Natural killer cell treated with Interleukin-12 subunit alpha and Interleukin-12 subunit beta and Interleukin-15 and Interleukin-18, amount 100 ng/mL, for 72 hours (primary cell): ENCODE measurements around the gene CACNB4. TPM values are rescaled to one million over a fixed set of nuclear protein-coding genes. Genes with fewer than 3 reads are reported as not detected.
"Not testable (repeated sequence)": the region's sequence is repeated elsewhere in the genome, so short reads cannot be mapped to it uniquely, and the experiment has no call there.

ENCODE experiments used
- ATAC-seq, 2 donors: fragments of 150-1000 bp; cut with Tn5 transposase in 1 of 2; sonication (Bioruptor Pico), chemical (Tn5 transposase) in 1 of 2; 2 replicates each; pipeline ENCODE4 v1.10.0; 2021
- DNase-seq: peaks from one replicate; pipeline ENCODE4 v3.0.0; 2022; ENCODE audit warnings: low spot score
- H3K27ac Mint-ChIP-seq, 2 donors: 1 replicate in 1 of 2; 2 replicates in 1 of 2; pipeline ENCODE4 v1.8.0; 2022; ENCODE audit warnings: mixed read lengths in 2 of 2, mild to moderate bottlenecking in 1 of 2, moderate library complexity in 1 of 2
- H3K27me3 Mint-ChIP-seq, 2 donors: 1 replicate in 1 of 2; 2 replicates in 1 of 2; pipeline ENCODE4 v1.8.0; 2022; ENCODE audit warnings: mixed read lengths in 2 of 2
- H3K36me3 Mint-ChIP-seq: one replicate; pipeline ENCODE4 v1.8.0; 2022; ENCODE audit warnings: mixed read lengths
- H3K4me1 Mint-ChIP-seq, 2 donors: 1 replicate in 1 of 2; 2 replicates in 1 of 2; pipeline ENCODE4 v1.8.0; 2022; ENCODE audit warnings: low read depth in 2 of 2, mixed read lengths in 2 of 2, mild to moderate bottlenecking in 1 of 2
- H3K4me3 Mint-ChIP-seq: one replicate; pipeline ENCODE4 v1.8.0; 2022; ENCODE audit warnings: mixed read lengths
- H3K9me3 Mint-ChIP-seq: 2 replicates; pipeline ENCODE4 v1.8.0; 2022; ENCODE audit warnings: mixed read lengths
- total RNA-seq, 2 donors: library from RNA; stranded (reverse); gene quantifications; one replicate each; pipeline ENCODE4 v1.2.3, GENCODE V29; 2022

Gene CACNB4
- total RNA-seq, 2 donors from 2014 or later: 0.40 to 0.64 TPM

DNA sequence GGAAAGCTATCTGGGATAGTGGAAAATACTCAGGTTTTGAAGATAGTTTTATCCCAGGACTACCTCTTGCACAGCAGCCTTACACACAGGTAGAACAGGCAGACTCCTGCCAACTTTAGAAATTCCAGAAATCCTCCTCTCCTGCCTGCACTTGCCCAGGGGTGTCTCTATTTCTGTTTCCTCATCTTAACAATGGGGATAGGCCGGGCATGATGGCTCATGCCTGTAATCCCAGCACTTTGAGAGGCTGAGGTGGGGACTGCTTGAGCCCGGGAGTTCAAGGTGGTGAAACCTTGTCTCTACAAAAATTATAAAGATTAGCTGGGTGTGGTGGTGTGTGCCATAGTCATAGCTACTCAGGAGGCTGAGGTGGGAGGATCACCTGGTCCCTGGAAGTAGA is 153.7 kb downstream of the CACNB4 start:
- H3K4me3 Mint-ChIP-seq: no peak overlapping the region

DNA sequence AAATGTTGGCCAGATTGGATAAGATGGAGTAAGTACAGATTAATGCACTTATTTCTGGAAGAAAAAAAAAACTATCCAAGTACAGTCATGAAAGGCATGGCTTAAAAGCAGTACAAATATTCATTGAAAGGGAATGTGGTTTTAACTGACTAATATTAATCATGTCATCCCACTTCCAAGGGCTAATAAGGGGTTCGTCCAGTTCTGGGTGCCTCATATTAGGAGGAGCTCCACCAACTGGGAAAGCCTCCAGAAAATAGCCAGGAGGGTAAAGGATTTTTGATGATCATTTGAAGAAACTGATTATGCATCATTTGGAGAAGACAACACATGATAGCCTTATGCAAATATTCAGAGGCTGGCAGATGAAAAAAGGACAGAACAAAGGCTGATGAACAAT is 155.4 kb downstream of the CACNB4 start:
- Mint-ChIP-seq H3K4me3 (no peak overlapping the region), H3K9me3 (peaks cover 7% of the 10 kb centered on the region), H3K36me3 (peaks cover 14% of the 10 kb centered on the region), H3K27ac (no peak overlapping the region), H3K4me1 (peaks cover 0 to 5% of the 10 kb centered on the region in 2 donors), H3K27me3 (peaks cover 17 to 20% of the 10 kb centered on the region in 2 donors)
- ATAC-seq (no peak), DNase-seq (no peak)

More for the DNA sequence above, 153.7 kb downstream of the CACNB4 start:
- DNase-seq (no peak), ATAC-seq (no peak)
- no peak overlapping the region for H3K27ac Mint-ChIP-seq
- H3K27me3 Mint-ChIP-seq: peaks cover 8 to 13% of the 10 kb centered on the region in 2 donors
- peaks cover 7% of the 10 kb centered on the region for H3K9me3 Mint-ChIP-seq
- peaks cover 14% of the 10 kb centered on the region for H3K36me3 Mint-ChIP-seq
- H3K4me1 Mint-ChIP-seq: peaks cover 0 to 5% of the 10 kb centered on the region in 2 donors

DNA sequence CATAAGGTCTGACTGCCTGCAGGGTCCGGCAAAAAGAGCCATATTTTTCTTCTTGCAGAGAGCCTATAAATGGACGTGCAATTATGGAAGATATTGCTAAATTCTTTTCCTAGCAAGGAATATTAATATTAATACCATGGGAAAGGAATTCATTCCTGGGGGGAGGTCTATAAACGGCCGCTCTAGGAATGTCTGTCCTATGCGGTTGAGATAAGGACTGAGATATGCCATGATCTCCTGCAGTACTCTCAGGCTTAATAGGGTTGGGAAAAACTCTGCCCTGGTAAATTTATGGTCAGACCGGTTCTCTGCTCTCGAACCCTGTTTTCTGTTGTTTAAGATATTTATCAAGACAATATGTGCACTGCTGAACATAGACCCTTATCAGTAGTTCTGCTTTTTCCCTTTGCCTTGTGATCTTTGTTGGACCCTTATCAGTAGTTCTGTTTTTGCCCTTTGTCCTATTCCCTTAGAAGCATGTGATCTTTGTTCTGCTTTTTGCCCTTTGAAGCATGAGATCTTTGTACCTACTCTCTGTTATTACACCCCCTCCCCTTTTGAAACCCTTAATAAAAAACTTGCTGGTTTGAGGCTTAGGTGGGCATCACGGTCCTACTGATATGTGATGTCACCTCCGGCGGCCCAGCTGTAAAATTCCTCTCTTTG is 156.2 kb downstream of the CACNB4 start:
- not testable (repeated sequence) for H3K9me3 Mint-ChIP-seq, H3K27ac Mint-ChIP-seq, H3K4me3 Mint-ChIP-seq, ATAC-seq, DNase-seq, H3K4me1 Mint-ChIP-seq
- Mint-ChIP-seq H3K36me3 (peaks cover 14% of the 10 kb centered on the region), H3K27me3 (peaks cover 17 to 26% of the 10 kb centered on the region in 2 donors)

DNA sequence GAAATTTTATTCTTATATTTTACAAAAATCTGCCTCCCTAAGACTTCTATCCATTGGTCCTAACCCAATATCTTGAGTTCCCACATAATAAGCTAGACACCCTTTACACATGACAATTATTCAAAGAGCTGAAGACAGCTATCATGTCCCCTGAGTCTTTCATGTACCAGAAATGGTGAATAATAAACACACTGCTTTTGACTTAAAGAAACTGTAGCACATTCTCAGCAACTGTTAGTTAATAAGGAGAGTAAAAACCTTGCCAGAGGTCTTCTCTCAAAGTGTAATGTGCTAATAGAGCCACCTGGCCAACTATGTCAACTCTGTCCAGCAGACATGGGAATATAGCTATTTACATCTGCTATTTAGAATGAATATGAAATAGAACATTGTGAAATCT is 160.9 kb downstream of the CACNB4 start:
- peaks cover 8% of the 10 kb centered on the region for H3K36me3 Mint-ChIP-seq
- no peak overlapping the region for H3K27ac Mint-ChIP-seq
- H3K9me3 Mint-ChIP-seq: peaks cover 3% of the 10 kb centered on the region
- ATAC-seq: no peak
- no peak for DNase-seq
- H3K27me3 Mint-ChIP-seq: peaks cover 10 to 27% of the 10 kb centered on the region in 2 donors
- H3K4me3 Mint-ChIP-seq: no peak overlapping the region
- no peaks in the 10 kb centered on the region for H3K4me1 Mint-ChIP-seq

DNA sequence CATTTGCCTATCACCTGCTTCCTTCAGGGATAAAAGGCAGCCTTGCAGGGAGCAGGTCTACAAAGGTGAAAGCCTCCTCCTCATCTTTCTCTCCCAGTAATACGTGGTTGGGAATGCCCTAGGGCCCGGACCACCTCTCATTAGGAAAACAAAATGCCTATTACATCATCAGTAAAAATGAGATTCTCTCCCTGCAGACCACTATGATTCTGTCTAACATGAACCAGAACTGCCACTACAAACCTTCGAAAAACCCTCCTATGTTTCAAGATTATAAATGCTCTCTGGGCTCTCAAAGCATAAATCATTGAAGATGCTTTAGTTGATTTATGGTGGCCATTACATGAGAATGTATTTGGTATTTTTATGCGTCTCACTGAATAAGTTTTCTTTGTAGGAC is 162.2 kb downstream of the CACNB4 start:
- no peaks in the 10 kb centered on the region for H3K4me1 Mint-ChIP-seq
- ATAC-seq (no peak), DNase-seq (no peak)
- peaks cover 4% of the 10 kb centered on the region for H3K36me3 Mint-ChIP-seq
- H3K9me3 Mint-ChIP-seq: no peaks in the 10 kb centered on the region
- H3K27ac Mint-ChIP-seq: no peak overlapping the region
- peaks cover 10 to 27% of the 10 kb centered on the region in 2 donors for H3K27me3 Mint-ChIP-seq
- H3K4me3 Mint-ChIP-seq: no peak overlapping the region

DNA sequence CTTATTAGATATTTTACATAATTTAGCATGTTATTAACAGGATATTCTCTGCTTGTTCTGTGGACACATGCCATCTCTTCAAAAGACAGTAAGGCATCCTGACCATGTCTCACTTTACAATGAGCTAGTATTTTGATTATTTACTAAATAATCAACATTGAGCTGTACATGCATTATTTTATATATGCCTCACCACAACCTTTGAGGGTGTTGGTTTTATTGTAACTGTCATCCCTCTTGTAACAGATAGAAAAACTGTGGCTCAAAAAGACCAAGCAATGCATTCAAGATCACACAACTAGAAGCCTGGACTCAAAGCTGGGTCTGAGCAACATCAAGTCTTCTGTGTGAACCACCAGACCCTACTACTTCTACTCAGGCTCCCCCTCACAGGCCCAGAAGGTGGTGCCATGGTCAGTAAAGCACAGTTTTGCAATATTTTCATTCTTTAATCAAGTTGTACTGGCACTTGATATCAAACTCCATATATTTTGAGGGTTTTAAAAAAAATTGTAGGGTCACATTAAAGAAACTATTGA is 165.5 kb downstream of the CACNB4 start:
- Mint-ChIP-seq H3K27ac (no peak overlapping the region), H3K9me3 (no peaks in the 10 kb centered on the region), H3K36me3 (no peaks in the 10 kb centered on the region), H3K4me1 (no peaks in the 10 kb centered on the region), H3K27me3 (peaks cover 5 to 6% of the 10 kb centered on the region in 2 donors), H3K4me3 (no peak overlapping the region)
- ATAC-seq: no peak
- DNase-seq: no peak

DNA sequence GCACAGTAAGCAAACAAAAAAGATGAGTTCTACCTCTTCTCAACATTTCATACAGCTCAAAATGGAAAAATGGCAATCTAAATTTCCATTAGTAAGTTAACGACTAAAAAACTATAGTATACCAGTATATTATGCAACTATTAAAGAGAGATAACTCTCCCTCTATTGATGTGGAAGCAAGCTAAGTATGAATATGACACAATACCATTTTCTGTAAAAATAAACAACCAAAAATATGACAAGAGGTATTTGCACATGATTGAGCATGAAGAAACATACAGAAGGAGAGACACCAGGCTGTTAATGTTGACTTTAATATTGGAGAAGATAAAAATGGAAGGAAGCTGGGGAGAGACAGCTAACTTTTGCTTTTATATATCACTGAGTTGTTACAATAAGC is 167.1 kb downstream of the CACNB4 start:
- Mint-ChIP-seq H3K4me3 (no peak overlapping the region), H3K9me3 (no peaks in the 10 kb centered on the region), H3K4me1 (no peaks in the 10 kb centered on the region), H3K36me3 (no peaks in the 10 kb centered on the region), H3K27me3 (peaks cover 11 to 14% of the 10 kb centered on the region in 2 donors), H3K27ac (no peak overlapping the region)
- DNase-seq (no peak), ATAC-seq (no peak)

DNA sequence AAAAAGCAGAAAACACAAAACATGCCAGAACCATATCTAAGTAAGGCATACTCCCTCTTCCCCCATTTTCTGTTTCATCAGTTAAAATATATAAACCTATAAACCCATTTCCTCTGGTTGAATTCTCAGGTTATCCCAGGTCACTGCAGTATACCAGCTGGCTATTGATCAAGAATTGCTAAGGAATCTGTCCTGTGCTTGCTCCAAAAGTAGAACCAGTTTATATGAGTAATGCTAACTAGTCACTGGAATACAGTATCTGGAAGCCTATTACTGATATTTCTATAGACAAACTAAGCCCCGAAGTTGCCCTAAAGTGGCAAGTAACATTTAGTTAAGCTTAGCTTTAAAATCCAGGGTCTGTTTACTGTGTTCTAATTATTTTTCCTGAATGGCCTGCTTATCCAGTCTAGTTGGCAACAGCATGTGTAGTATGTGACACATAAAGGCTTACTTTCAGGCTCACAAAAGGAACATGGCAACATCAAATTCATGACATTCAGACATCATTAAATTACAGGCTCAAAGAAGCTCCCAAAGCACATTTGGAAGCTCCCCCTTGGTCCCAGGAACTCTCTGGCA is 167.7 kb downstream of the CACNB4 start:
- ATAC-seq: no peak
- H3K27me3 Mint-ChIP-seq: peaks cover 14 to 16% of the 10 kb centered on the region in 2 donors
- H3K36me3 Mint-ChIP-seq: no peaks in the 10 kb centered on the region
- H3K4me1 Mint-ChIP-seq: no peaks in the 10 kb centered on the region
- no peak overlapping the region for H3K4me3 Mint-ChIP-seq
- no peak for DNase-seq
- no peaks in the 10 kb centered on the region for H3K9me3 Mint-ChIP-seq
- no peak overlapping the region for H3K27ac Mint-ChIP-seq

DNA sequence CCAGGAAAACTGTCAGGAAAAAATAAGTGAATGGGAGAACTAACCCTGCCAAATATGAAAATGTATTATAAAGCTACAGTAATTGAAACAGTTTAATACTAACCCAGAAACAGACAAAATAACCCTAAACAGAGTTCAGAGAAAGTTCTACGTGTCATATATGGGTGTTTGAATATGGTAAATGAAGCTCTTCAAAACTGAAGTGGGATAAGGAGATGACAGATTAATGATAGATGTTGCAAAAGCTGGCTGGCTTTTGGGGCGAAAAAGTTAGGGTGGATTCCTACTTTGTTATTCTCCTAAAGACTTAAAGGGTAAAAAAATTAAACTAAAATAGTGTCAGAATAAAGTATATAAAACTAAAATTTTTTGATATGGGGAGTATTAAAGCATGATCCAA is 168.8 kb downstream of the CACNB4 start:
- H3K27me3 Mint-ChIP-seq: peaks cover 22 to 25% of the 10 kb centered on the region in 2 donors
- no peak overlapping the region for H3K4me3 Mint-ChIP-seq
- no peaks in the 10 kb centered on the region for H3K9me3 Mint-ChIP-seq
- ATAC-seq (no peak), DNase-seq (no peak)
- no peaks in the 10 kb centered on the region for H3K36me3 Mint-ChIP-seq
- no peak overlapping the region for H3K27ac Mint-ChIP-seq
- H3K4me1 Mint-ChIP-seq: no peaks in the 10 kb centered on the region

DNA sequence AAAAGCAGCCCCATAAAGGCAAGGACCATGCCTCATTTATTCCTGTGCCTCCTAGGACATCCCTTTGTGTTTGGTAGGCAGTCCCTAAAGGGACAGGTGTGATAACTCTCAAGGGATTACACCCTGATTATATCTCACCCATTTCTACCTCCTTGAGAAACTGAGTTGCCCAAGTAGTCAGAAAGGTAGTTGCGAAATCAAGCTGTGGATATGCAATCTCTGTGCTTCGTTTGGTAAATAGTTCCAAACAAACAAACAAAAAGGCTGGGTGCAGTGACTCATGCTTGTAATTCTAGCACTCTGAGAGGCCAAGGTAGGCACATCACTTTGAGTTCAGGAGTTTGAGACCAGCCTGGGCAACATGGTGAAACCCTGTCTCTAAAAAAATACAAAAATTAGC is 170.5 kb downstream of the CACNB4 start:
- no peak overlapping the region for H3K4me3 Mint-ChIP-seq
- H3K4me1 Mint-ChIP-seq: no peaks in the 10 kb centered on the region
- DNase-seq (no peak), ATAC-seq (no peak)
- H3K9me3 Mint-ChIP-seq: no peaks in the 10 kb centered on the region
- H3K27ac Mint-ChIP-seq: no peak overlapping the region
- peaks cover 22 to 25% of the 10 kb centered on the region in 2 donors for H3K27me3 Mint-ChIP-seq
- H3K36me3 Mint-ChIP-seq: no peaks in the 10 kb centered on the region

DNA sequence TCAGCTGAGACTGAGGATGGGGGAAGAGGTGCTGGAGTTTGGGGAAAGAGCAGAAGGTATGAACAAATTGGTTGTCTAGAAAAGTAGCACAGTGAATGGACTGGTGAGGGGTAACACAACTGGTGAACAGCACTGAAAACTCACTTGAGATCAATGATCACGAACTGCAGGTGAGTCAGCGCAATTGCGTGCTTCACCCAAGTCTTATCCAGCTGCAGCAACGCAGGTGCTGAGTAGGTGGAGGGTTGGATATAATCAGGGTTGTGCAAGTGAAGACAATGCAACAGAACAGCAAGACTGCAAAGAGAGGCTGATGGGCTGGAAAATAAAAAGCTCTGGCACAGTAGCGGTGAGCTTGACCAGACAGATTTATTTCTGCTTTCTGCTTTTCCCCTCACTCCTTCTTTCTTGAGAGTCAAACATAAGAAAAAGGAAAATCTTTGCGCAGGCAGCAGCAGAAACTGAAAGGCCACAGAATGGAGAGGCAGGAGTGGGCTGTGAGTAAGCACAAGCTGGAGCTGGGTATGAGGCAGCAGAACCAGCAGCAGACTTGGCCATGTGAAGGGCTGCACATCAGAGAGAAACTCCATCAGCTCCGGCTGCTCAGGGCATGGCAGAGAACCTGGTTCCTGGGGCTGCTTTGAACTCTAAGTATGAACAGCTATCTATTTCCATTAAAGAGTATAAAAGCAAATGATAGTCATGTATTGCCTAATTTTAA is 171.2 kb downstream of the CACNB4 start:
- H3K27me3 Mint-ChIP-seq: peaks cover 22 to 25% of the 10 kb centered on the region in 2 donors
- H3K4me1 Mint-ChIP-seq: no peaks in the 10 kb centered on the region
- H3K4me3 Mint-ChIP-seq: no peak overlapping the region
- DNase-seq (no peak), ATAC-seq (no peak)
- H3K36me3 Mint-ChIP-seq: no peaks in the 10 kb centered on the region
- no peak overlapping the region for H3K27ac Mint-ChIP-seq
- H3K9me3 Mint-ChIP-seq: no peaks in the 10 kb centered on the region

DNA sequence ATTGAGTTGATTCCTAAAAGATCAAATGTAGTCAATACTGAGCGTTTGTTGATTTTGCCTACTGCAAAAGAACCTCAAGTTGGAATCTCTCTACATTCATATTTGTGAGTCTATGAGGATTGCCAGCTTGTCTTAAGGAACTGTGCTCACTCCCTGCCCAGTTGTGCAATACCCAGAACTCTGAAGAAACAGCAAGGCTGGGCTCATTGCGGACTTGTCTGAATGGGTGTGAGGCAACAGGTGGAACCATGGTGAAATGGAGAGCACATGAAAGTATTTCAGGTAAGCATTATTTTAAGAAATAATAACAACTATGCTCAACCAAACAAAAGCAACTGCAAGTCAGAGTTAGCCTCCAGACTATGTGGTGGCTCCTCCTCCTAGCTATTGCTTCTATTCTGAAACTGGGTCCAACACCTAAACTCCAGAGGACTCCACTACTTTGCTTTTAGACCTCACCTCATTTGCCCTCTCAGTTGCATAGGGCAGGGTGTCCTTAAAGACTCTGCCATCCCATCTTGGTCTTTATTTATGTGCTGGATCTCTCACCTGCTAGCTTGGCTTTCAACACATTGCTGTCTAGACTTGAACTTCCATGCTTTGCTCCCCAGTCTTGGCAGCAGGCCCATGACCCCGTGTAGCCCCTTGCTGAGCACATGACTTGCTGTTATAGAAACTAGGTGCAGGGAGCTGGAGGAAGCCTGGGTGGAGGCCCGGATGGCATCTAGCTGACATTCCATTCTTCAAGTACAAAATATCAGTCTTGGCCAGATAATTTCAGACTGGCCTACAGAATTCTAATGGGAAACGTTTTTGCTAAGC is 175.8 kb downstream of the CACNB4 start:
- Mint-ChIP-seq H3K27ac (no peak overlapping the region), H3K27me3 (peaks cover 17 to 25% of the 10 kb centered on the region in 2 donors), H3K9me3 (no peaks in the 10 kb centered on the region), H3K4me3 (no peak overlapping the region), H3K4me1 (peaks cover 0 to 4% of the 10 kb centered on the region in 2 donors), H3K36me3 (no peaks in the 10 kb centered on the region)
- ATAC-seq (no peak), DNase-seq (no peak)

DNA sequence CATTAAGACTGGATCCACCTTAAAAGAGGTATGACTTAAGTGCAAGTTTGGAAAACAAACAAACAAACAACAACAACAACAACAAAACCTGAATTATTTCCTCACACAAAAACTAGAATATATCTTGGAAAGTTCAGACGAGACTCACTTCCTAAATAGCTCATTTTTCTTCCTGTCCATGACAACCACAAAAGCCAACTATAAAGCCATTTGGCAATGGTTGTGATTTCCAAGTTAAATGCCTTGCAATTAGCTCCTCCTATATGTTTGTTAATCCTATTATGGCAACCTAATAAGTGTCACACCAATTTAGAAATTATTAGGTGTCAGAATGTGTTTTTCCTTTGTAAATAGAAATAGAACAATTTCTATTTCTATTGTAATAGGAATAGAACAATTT is 179.1 kb downstream of the CACNB4 start:
- no peaks in the 10 kb centered on the region for H3K36me3 Mint-ChIP-seq
- no peaks in the 10 kb centered on the region for H3K9me3 Mint-ChIP-seq
- peaks cover 0 to 4% of the 10 kb centered on the region in 2 donors for H3K4me1 Mint-ChIP-seq
- no peak overlapping the region for H3K4me3 Mint-ChIP-seq
- DNase-seq (no peak), ATAC-seq (no peak)
- H3K27ac Mint-ChIP-seq: no peak overlapping the region
- H3K27me3 Mint-ChIP-seq: no peaks in the 10 kb centered on the region
